Neural crest cell (in vitro differentiated cells): ENCODE measurements around the gene MYO1G. TPM values are rescaled to one million over a fixed set of nuclear protein-coding genes. Genes with fewer than 3 reads are reported as not detected.

Experiments
- DNase-seq: peaks from one replicate; pipeline ENCODE4 v3.0.0; 2021; ENCODE audit warnings: low read depth, mixed read lengths, low spot score
- H3K27ac Mint-ChIP-seq: one replicate; pipeline ENCODE4 v1.8.0; 2021; ENCODE audit warnings: mild to moderate bottlenecking, mixed read lengths; ENCODE audit not compliant: unreplicated experiment
- H3K27me3 Mint-ChIP-seq: 2 replicates; pipeline ENCODE4 v1.8.0; 2021; ENCODE audit warnings: low read depth, mild to moderate bottlenecking, mixed read lengths
- H3K36me3 Mint-ChIP-seq: 2 replicates; pipeline ENCODE4 v1.8.0; 2021; ENCODE audit warnings: low read depth, mild to moderate bottlenecking, mixed read lengths
- H3K4me1 Mint-ChIP-seq: 2 replicates; pipeline ENCODE4 v1.8.0; 2021; ENCODE audit warnings: mixed read lengths
- H3K4me3 Mint-ChIP-seq: one replicate; pipeline ENCODE4 v1.8.0; 2021; ENCODE audit warnings: mild to moderate bottlenecking, mixed read lengths
- H3K9me3 Mint-ChIP-seq: 2 replicates; pipeline ENCODE4 v1.8.0; 2021; ENCODE audit warnings: mixed read lengths
- total RNA-seq: library from RNA; stranded (reverse); gene quantifications from 2 replicates; pipeline ENCODE4 v1.2.1, GENCODE V29; 2021
- TF ChIP-seq, protein P1 (sequence below): fragments of 200-600 bp; sonication (generic); conservative IDR thresholded peaks from 2 replicates; pipeline ENCODE4 v1.5.0; 2021; ENCODE audit warnings: antibody characterized with exemption, mild to moderate bottlenecking

The MYO1G gene
- total RNA-seq, 1 donor from 2014 or later = 0.49 TPM

DNA sequence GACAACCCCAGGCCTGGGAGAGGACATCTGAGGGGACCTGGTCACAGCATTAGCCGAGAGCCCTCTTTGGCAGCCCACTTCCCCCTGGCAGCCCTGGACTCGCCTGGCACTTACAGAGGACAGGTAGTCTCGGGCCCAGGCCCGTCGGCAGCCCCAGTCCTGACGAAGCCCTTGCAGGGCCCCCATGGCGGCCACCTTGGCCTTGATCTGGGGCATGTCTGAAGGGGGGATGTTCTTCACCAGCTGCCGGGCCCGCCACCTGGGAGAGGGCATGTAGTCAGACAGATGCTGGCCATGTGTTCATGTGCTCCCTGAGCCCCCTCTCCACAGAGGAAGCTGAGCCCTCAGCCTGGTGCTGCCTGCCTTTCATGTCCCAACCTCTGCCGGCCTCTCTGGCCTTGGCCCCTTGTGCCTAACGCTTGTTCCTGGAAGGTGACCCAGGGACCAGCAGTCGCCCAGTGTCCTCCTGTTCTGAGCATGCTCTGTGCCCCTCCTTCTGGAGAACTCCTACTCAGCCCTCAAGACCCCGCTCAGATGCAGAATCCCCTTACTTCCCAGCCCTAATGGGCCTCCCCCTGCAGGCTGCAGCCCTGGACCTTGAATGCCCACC lies 13.9 kb downstream of the MYO1G start:
- peak overlapping the region; percentile 50 for H3K27ac Mint-ChIP-seq
- DNase-seq = no peak
- no peaks in the 10 kb centered on the region for H3K4me1 Mint-ChIP-seq
- no peak overlapping the region for H3K4me3 Mint-ChIP-seq
- H3K9me3 Mint-ChIP-seq = no peaks in the 10 kb centered on the region
- H3K27me3 Mint-ChIP-seq = peaks cover 5% of the 10 kb centered on the region
- TF ChIP-seq, protein P1, sequence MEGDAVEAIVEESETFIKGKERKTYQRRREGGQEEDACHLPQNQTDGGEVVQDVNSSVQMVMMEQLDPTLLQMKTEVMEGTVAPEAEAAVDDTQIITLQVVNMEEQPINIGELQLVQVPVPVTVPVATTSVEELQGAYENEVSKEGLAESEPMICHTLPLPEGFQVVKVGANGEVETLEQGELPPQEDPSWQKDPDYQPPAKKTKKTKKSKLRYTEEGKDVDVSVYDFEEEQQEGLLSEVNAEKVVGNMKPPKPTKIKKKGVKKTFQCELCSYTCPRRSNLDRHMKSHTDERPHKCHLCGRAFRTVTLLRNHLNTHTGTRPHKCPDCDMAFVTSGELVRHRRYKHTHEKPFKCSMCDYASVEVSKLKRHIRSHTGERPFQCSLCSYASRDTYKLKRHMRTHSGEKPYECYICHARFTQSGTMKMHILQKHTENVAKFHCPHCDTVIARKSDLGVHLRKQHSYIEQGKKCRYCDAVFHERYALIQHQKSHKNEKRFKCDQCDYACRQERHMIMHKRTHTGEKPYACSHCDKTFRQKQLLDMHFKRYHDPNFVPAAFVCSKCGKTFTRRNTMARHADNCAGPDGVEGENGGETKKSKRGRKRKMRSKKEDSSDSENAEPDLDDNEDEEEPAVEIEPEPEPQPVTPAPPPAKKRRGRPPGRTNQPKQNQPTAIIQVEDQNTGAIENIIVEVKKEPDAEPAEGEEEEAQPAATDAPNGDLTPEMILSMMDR = no peak
- H3K36me3 Mint-ChIP-seq = no peaks in the 10 kb centered on the region

DNA sequence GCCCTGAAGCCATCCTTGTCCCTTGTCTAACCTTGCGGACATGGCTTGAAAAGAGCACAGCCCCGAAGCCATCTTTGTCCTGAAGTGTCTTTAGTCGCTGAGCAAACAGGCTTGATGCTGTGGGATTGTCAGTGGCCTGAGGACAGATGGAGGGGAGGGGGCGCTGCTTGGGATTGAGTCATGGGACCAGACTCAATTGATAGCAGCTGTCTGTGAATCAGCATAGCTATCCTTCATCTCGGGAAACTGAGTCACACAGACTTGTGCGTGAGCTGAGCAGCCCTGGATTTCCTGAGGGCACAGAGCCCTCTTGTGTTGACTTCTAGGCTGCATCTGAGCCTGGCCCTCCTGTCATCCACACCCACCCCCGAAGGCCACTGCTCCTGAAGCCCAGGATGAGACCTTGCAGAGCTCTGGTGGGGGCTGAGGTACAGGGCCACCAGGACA lies 14.4 kb downstream of the MYO1G start:
- peaks cover 9% of the 10 kb centered on the region for H3K27me3 Mint-ChIP-seq
- no peak overlapping the region for H3K4me3 Mint-ChIP-seq
- H3K27ac Mint-ChIP-seq = peak overlapping the region; percentile 75
- H3K36me3 Mint-ChIP-seq = no peaks in the 10 kb centered on the region
- no peak for DNase-seq
- H3K9me3 Mint-ChIP-seq = no peaks in the 10 kb centered on the region
- no peaks in the 10 kb centered on the region for H3K4me1 Mint-ChIP-seq
- TF ChIP-seq, protein P1 = peak; percentile 36

DNA sequence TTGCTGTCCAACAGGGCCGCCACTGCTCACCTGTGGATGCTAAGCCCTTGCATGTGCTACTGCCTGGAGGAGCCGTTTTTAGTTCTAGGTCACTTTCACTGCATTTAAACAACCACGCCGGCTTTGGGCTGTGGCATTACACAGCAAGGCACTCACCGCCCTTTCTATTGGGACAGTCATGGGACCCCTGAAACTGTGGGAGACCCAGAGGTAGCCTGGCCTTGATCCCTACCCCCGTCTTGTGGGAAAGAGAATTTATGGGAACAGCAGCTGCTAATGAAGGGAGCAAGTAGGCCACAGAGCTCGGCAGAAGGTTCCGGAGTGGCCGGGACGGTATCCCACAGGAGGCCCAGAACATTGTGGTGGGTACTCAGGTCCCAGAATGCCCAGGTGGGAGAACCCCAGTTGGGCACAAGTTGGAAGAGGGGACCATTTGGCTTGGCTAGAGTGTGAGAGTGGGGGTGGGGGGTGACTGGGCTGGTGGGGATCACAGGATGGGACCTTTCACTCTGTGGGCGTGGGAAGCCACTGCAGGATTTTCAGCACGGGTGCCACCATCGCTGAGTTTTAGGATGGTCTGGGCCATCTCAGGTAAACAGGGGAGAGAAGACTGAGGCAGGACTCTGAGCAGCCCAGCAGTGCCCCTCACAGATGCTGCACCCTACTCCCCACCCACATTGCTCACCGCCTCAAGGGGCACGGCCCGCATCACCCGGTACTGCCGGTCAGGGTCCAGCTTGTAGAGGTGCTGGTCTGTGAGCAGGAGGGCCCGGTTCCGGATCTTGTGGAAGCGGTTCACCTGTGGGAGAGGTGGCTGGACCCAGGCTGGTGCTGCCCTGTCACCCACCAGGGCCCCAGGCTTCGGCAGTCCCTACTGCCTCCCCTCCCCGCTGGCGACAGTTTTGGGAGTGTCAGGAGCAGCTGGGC lies 15.2 kb downstream of the MYO1G start:
- Mint-ChIP-seq H3K27me3 (peaks cover 12% of the 10 kb centered on the region), H3K9me3 (no peaks in the 10 kb centered on the region), H3K27ac (peak overlapping the region; percentile 43), H3K36me3 (no peaks in the 10 kb centered on the region), H3K4me3 (no peak overlapping the region), H3K4me1 (no peaks in the 10 kb centered on the region)
- no peak for DNase-seq
- TF ChIP-seq, protein P1 = no peak

DNA sequence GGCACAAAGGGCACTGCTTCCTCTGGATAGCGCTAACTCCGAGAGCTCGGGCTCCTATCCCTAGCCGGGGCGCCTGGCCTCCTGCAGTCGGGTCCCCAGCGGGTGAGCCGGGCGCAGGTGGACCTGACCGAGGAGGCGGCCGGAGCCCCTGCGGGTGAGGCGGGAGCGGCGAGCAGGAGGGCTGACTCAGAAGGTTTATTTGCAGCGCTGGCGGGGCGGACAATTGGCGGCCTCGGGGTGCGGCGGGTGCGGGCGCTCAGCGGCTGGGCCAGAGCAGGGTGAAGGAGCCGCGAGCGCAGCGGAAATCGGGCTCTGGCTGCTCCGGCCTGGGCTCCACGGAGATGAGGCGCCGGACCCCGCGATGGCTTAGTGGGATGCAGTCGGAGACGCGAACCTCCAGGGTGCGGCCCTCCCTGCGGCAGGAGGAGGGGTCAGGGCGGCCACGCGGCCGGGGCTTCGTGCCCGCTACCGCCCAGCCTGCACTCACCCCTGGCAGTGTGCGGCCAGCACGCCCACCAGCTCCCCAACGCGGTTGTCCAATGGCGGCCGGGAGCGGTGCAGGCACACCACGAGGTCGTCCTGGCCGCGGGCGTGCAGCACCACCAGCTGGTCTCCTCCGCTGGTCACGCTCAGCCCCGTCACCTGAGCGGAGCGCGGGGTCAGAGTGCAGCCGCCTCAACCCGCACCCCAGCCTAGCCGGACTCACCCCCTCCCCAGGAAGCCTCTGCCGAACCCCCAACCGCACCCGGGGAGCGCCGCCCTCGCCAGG lies 16.1 kb downstream of the MYO1G start:
- Mint-ChIP-seq H3K36me3 (no peaks in the 10 kb centered on the region), H3K9me3 (no peaks in the 10 kb centered on the region), H3K27me3 (peaks cover 12% of the 10 kb centered on the region), H3K27ac (no peak overlapping the region), H3K4me3 (no peak overlapping the region), H3K4me1 (no peaks in the 10 kb centered on the region)
- no peak for DNase-seq
- TF ChIP-seq, protein P1 = no peak

DNA sequence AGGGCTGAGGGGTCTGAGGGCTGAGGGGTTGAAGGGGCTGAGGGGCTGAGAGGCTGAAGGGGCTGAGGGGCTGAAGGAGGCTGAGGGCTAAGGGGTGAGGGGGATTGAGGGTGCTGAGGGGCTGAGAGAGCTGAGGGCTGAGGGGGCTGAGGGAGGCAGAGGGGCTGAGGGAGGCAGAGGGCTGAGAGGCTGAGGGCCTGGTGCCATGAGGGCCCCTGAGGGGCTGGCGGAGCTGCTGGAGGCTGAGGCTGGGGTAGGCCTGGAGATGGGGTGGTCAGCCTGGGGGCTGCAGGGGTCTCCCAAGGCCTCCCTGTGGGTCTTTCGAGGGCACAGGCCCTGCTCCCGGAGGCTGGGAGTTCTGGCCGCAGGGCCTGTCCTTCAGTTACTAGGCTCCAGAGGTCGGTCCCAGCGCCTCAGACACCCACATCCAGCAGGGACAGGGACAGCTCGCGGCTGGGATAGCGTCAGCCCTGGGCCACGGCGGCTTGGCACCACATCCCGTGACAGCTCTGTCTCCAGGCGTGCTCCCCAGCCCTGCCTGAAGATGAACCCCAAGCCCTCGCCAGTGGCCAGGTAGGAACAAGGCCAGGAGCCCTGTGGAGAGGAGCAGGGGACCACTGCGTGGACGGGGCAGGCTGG lies 16.9 kb downstream of the MYO1G start:
- TF ChIP-seq, protein P1 = no peak
- no peaks in the 10 kb centered on the region for H3K9me3 Mint-ChIP-seq
- peaks cover 12% of the 10 kb centered on the region for H3K27me3 Mint-ChIP-seq
- H3K4me3 Mint-ChIP-seq = no peak overlapping the region
- DNase-seq = no peak
- H3K27ac Mint-ChIP-seq = no peak overlapping the region
- no peaks in the 10 kb centered on the region for H3K36me3 Mint-ChIP-seq
- no peaks in the 10 kb centered on the region for H3K4me1 Mint-ChIP-seq
